Peyer's patch (tissue), 4 donors: ENCODE data around the gene EXD3.
"Not testable (repeated sequence)": the region's sequence is repeated elsewhere in the genome, so short reads cannot be mapped to it uniquely, and the experiment has no call there.

Experiments
- CTCF ChIP-seq, 6 experiments: fragments of 450-650 bp in 4 of 6; fragments of 200-600 bp in 2 of 6; sonication (generic) in 1 of 6; IDR thresholded peaks; one replicate each; pipeline ENCODE4 v1.5.1; 2017 to 2019; ENCODE audit warnings: antibody characterized with exemption in 6 of 6, mild to moderate bottlenecking in 3 of 6, moderate library complexity in 1 of 6
- POLR2A ChIP-seq, 2 donors: fragments of 450-650 bp; IDR thresholded peaks; one replicate each; pipeline ENCODE4 v1.5.1; 2017; ENCODE audit warnings: antibody characterized with exemption in 2 of 2, mild to moderate bottlenecking in 2 of 2, moderate library complexity in 2 of 2

DNA sequence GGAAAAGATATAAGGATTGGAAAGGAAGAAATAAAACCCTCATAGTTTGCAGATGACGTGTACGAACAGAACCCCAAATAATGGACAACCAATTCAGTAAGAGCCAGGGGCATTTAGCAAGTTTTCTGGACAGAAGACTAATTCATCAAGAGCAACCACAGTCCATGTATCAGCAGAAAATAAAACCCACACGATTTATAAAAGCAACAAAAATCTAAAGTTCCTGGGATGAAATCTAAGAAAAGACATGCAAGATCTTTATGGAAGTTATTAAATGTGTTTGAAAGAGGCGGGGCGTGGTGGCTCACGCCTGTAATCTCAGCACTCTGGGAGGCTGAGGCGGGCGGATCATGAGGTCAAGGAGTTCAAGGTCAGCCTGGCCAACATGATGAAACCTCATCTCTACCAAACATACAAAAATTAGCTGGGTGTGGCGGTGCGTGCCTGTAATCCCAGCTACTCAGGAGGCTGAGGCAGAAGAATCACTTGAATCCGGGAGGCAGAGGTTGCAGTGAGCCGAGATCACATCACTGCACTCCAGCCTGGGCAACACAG is 83.0 kb downstream of the EXD3 start:
- TF ChIP-seq CTCF, POLR2A (IDR thresholded peaks at IDR 0.05): not testable (repeated sequence)
